Neural cell (in vitro differentiated cells): ENCODE results near the gene SVOP.

Experiments
- CTCF ChIP-seq: fragments of 450-650 bp; IDR thresholded peaks from 2 replicates; pipeline ENCODE4 v1.5.1; 2014; ENCODE audit warnings: antibody characterized with exemption, mild to moderate bottlenecking, moderate library complexity; ENCODE audit not compliant: poor library complexity, severe bottlenecking
- EP300 ChIP-seq: fragments of 450-650 bp; conservative IDR thresholded peaks from 2 replicates; pipeline ENCODE4 v1.6.1; 2014; ENCODE audit warnings: antibody characterized with exemption, mild to moderate bottlenecking, moderate library complexity; ENCODE audit not compliant: poor library complexity, severe bottlenecking
- EZH2 ChIP-seq: fragments of 200-600, 300-800 bp; shearing (Covaris generic), sonication (generic); IDR thresholded peaks from 2 replicates; pipeline ENCODE4 v1.6.1; 2014; ENCODE audit warnings: antibody characterized with exemption, low read length, borderline replicate concordance, mild to moderate bottlenecking; ENCODE audit not compliant: insufficient read depth, poor library complexity, severe bottlenecking
- MXI1 ChIP-seq: fragments of 450-650 bp; conservative IDR thresholded peaks from 2 replicates; pipeline ENCODE4 v1.6.1; 2014; ENCODE audit warnings: antibody characterized with exemption, mild to moderate bottlenecking; ENCODE audit not compliant: poor library complexity, severe bottlenecking
- POLR2AphosphoS5 ChIP-seq: IDR thresholded peaks from 2 replicates; pipeline ENCODE4 v1.6.1; 2012
- RAD21 ChIP-seq: fragments of 450-650 bp; conservative IDR thresholded peaks from 2 replicates; pipeline ENCODE4 v1.6.1; 2014; ENCODE audit warnings: antibody characterized with exemption, mild to moderate bottlenecking, moderate library complexity
- REST ChIP-seq: IDR thresholded peaks from 2 replicates; pipeline ENCODE4 v1.6.1; 2012; ENCODE audit warnings: borderline replicate concordance
- TAF1 ChIP-seq: IDR thresholded peaks from 2 replicates; pipeline ENCODE4 v1.6.1; 2012; ENCODE audit warnings: low read depth

- TF ChIP-seq EZH2 (no peak), CTCF (no peak), POLR2AphosphoS5 (no peak), REST (no peak), MXI1 (no peak), TAF1 (no peak), RAD21 (no peak), EP300 (no peak)
Observed at GRCh38 chr12:109065853-109066193, 45.0 kb upstream of the SVOP start.
